CD4-positive, alpha-beta memory T cell (primary cell): ENCODE data around the gene ATXN7L1. TPM values are rescaled to one million over a fixed set of nuclear protein-coding genes. Genes with fewer than 3 reads are reported as not detected.
"Not testable (repeated sequence)": the region's sequence is repeated elsewhere in the genome, so short reads cannot be mapped to it uniquely, and the experiment has no call there.

Source experiments
- CTCF ChIA-PET: fragments of 350-600 bp; sonication (Branson Sonifier 250); formaldehyde crosslinking; loops from one replicate; lab custom pipeline; 2021; ENCODE audit warnings: inconsistent platforms; ENCODE audit not compliant: partially characterized antibody; lab: Charles Lee
- POLR2A ChIA-PET: fragments of 350-600 bp; sonication (Branson Sonifier 250); formaldehyde crosslinking; loops from one replicate; lab custom pipeline; 2021; ENCODE audit not compliant: partially characterized antibody; lab: Charles Lee
- DNase-seq, 5 donors: peaks; one replicate each; pipeline versions ENCODE4 v3.0.0 to v3.0.0-alpha.2; 2020 to 2022; ENCODE audit warnings: mixed read lengths in 1 of 5
- H3K27ac ChIP-seq: one replicate; pipeline ENCODE4 v1.7.0; 2013; ENCODE audit warnings: low read depth, low read length
- H3K27me3 ChIP-seq: 2 replicates; pipeline ENCODE4 v1.7.0; 2013; ENCODE audit warnings: mild to moderate bottlenecking, low read length, moderate library complexity; ENCODE audit not compliant: insufficient read depth
- H3K36me3 ChIP-seq: 2 replicates; pipeline ENCODE4 v1.7.0; 2013; ENCODE audit warnings: mild to moderate bottlenecking, low read length, moderate library complexity; ENCODE audit not compliant: insufficient read depth
- H3K4me1 ChIP-seq: 2 replicates; pipeline ENCODE4 v1.7.0; 2013; ENCODE audit warnings: mild to moderate bottlenecking, low read length, moderate library complexity; ENCODE audit not compliant: insufficient read depth
- H3K4me3 ChIP-seq, 2 donors: one replicate each; pipeline ENCODE4 v1.7.0; 2013; ENCODE audit warnings: low read length in 2 of 2, mild to moderate bottlenecking in 1 of 2
- H3K9me3 ChIP-seq, 2 donors: one replicate each; pipeline ENCODE4 v1.7.0; 2013; ENCODE audit warnings: low read length in 2 of 2, control low read depth in 1 of 2; ENCODE audit not compliant: control insufficient read depth in 1 of 2
- H3K27ac Mint-ChIP-seq, 7 donors: one replicate each; pipeline ENCODE4 v1.8.0; 2020 to 2021; ENCODE audit warnings: mixed read lengths in 7 of 7, mild to moderate bottlenecking in 6 of 7, inconsistent platforms in 3 of 7, moderate library complexity in 3 of 7
- H3K27me3 Mint-ChIP-seq, 2 donors: one replicate each; pipeline ENCODE4 v1.8.0; 2020 to 2021; ENCODE audit warnings: mixed read lengths in 2 of 2
- H3K36me3 Mint-ChIP-seq, 2 donors: one replicate each; pipeline ENCODE4 v1.8.0; 2020 to 2021; ENCODE audit warnings: mixed read lengths in 2 of 2, inconsistent platforms in 1 of 2, mild to moderate bottlenecking in 1 of 2
- H3K4me1 Mint-ChIP-seq, 4 donors: one replicate each; pipeline ENCODE4 v1.8.0; 2020 to 2021; ENCODE audit warnings: mixed read lengths in 4 of 4, mild to moderate bottlenecking in 1 of 4
- H3K4me3 Mint-ChIP-seq, 8 donors: one replicate each; pipeline ENCODE4 v1.8.0; 2020 to 2021; ENCODE audit warnings: mixed read lengths in 8 of 8, mild to moderate bottlenecking in 7 of 8, moderate library complexity in 6 of 8, inconsistent platforms in 3 of 8
- H3K9me3 Mint-ChIP-seq, 8 donors: one replicate each; pipeline ENCODE4 v1.8.0; 2020 to 2021; ENCODE audit warnings: mixed read lengths in 8 of 8, mild to moderate bottlenecking in 5 of 8, inconsistent platforms in 3 of 8, moderate library complexity in 1 of 8
- intact Hi-C: fragments of 100-400 bp; cut with micrococcal nuclease; formaldehyde crosslinking; loops from one replicate; pipeline ENCODE4 v1.15.1; 2023
- polyA plus RNA-seq, 2 donors: library from polyadenylated mRNA; unstranded; fragments of 300-500 nt; fragmentation: Illumina TruSeq; gene quantifications; one replicate each; pipeline ENCODE4 v1.2.3, GENCODE V29; 2021
- total RNA-seq, 2 experiments: library from RNA; stranded (reverse); gene quantifications; one replicate each; pipeline ENCODE4 v1.2.3, GENCODE V29; 2021

Gene ATXN7L1
- total and polyA plus RNA-seq, 4 experiments from 2014 or later = 8.7 to 62.2 (median 42.6) TPM

- CTCF ChIA-PET = interaction anchor here (1.1 to 3.4 kb wide), 2 partner anchors 13 to 15 kb away, joined by 3 to 14 read pairs; partner anchors contain the start of gene ATXN7L1
- Histone ChIP-seq H3K27me3 (no peaks in the 10 kb centered on the region), H3K4me1 (peaks cover 32% of the 10 kb centered on the region), H3K36me3 (no peaks in the 10 kb centered on the region), H3K9me3 (no peaks in the 10 kb centered on the region), H3K27ac (no peak overlapping the region), H3K4me3 (no peak overlapping the region)
- Mint-ChIP-seq H3K36me3 (peaks cover 0 to 8% of the 10 kb centered on the region in 2 donors), H3K4me3 (no peak overlapping the region), H3K27ac (peak overlapping the region in 1 of 7 donors; percentile 13), H3K4me1 (peaks cover 30 to 45% (median 34%) of the 10 kb centered on the region in 4 donors), H3K9me3 (no peaks in the 10 kb centered on the region), H3K27me3 (no peaks in the 10 kb centered on the region)
- POLR2A ChIA-PET = no interaction called here
- no peak for DNase-seq
- intact Hi-C loops = no loop called here
These were observed 16.0 kb upstream of the ATXN7L1 start for GRCh38 chr7:105892387-105892786.

GRCh38 chr7:105890290-105890997 lies 14.0 kb upstream of the ATXN7L1 start:
- Histone ChIP-seq H3K9me3 (no peaks in the 10 kb centered on the region), H3K4me1 (peaks cover 19% of the 10 kb centered on the region), H3K27me3 (no peaks in the 10 kb centered on the region), H3K36me3 (no peaks in the 10 kb centered on the region), H3K4me3 (no peak overlapping the region), H3K27ac (no peak overlapping the region)
- no peak for DNase-seq
- Mint-ChIP-seq H3K36me3 (peaks cover 0 to 8% of the 10 kb centered on the region in 2 donors), H3K4me3 (peak overlapping the region in 1 of 8 donors; percentile 23), H3K27me3 (no peaks in the 10 kb centered on the region), H3K9me3 (no peaks in the 10 kb centered on the region), H3K27ac (peak overlapping the region in 2 of 7 donors; percentile 1 to 76), H3K4me1 (peaks cover 23 to 42% (median 33%) of the 10 kb centered on the region in 4 donors)
- ChIA-PET POLR2A (no interaction called here), CTCF (interaction anchor here (1.0 kb wide), 1 partner anchor 13 kb away, joined by 3 read pairs; no protein-coding TSS in a partner anchor)
- intact Hi-C loops = no loop called here

GRCh38 chr7:105887569-105888189 lies 11.3 kb upstream of the ATXN7L1 start:
- intact Hi-C loops = no loop called here
- POLR2A ChIA-PET = interaction anchor here (1.2 to 1.6 kb wide), 2 partner anchors 10 to 11 kb away, joined by 3 read pairs; no protein-coding TSS in a partner anchor
- Histone ChIP-seq H3K27ac (no peak overlapping the region), H3K9me3 (no peaks in the 10 kb centered on the region), H3K4me1 (peaks cover 28% of the 10 kb centered on the region), H3K4me3 (no peak overlapping the region), H3K36me3 (no peaks in the 10 kb centered on the region), H3K27me3 (no peaks in the 10 kb centered on the region)
- peaks cover 20 to 51% (median 35%) of the 10 kb centered on the region in 4 donors for H3K4me1 Mint-ChIP-seq
- H3K27ac Mint-ChIP-seq = peak overlapping the region in 1 of 7 donors; percentile 2
- no peak for DNase-seq
- H3K36me3 Mint-ChIP-seq = peaks cover 0 to 3% of the 10 kb centered on the region in 2 donors
- H3K27me3 Mint-ChIP-seq = no peaks in the 10 kb centered on the region
- CTCF ChIA-PET = interaction anchor here (0.8 to 2.3 kb wide), 5 partner anchors 9 to 231 kb away, joined by 3 to 11 read pairs (median 8); no protein-coding TSS in a partner anchor
- H3K4me3 Mint-ChIP-seq = no peak overlapping the region
- no peaks in the 10 kb centered on the region for H3K9me3 Mint-ChIP-seq

- Histone ChIP-seq H3K27ac (no peak overlapping the region), H3K4me1 (peaks cover 28% of the 10 kb centered on the region), H3K9me3 (no peaks in the 10 kb centered on the region), H3K27me3 (no peaks in the 10 kb centered on the region), H3K36me3 (no peaks in the 10 kb centered on the region), H3K4me3 (no peak overlapping the region)
- Mint-ChIP-seq H3K4me3 (no peak overlapping the region), H3K4me1 (peaks cover 20 to 51% (median 34%) of the 10 kb centered on the region in 4 donors), H3K9me3 (no peaks in the 10 kb centered on the region), H3K27ac (no peak overlapping the region), H3K27me3 (no peaks in the 10 kb centered on the region), H3K36me3 (peaks cover 0 to 2% of the 10 kb centered on the region in 2 donors)
- intact Hi-C loops = no loop called here
- CTCF ChIA-PET = interaction anchor here (1.0 to 2.0 kb wide), 3 partner anchors 9 to 230 kb away, joined by 3 to 11 read pairs (median 4); no protein-coding TSS in a partner anchor
- DNase-seq = no peak
- POLR2A ChIA-PET = no interaction called here
These were observed 10.4 kb upstream of the ATXN7L1 start for GRCh38 chr7:105886776-105887175.

GRCh38 chr7:105885387-105886111 lies 9.2 kb upstream of the ATXN7L1 start:
- no peaks in the 10 kb centered on the region for H3K36me3 Mint-ChIP-seq
- intact Hi-C loops = no loop called here
- no peaks in the 10 kb centered on the region for H3K36me3 ChIP-seq
- peaks cover 17 to 47% (median 31%) of the 10 kb centered on the region in 4 donors for H3K4me1 Mint-ChIP-seq
- no peak overlapping the region for H3K4me3 ChIP-seq
- no peaks in the 10 kb centered on the region for H3K27me3 Mint-ChIP-seq
- CTCF ChIA-PET = interaction anchor here (1.4 to 2.1 kb wide), 3 partner anchors 9 to 229 kb away, joined by 4 to 11 read pairs (median 9); partner anchors contain the start of gene ATXN7L1
- H3K9me3 Mint-ChIP-seq = no peaks in the 10 kb centered on the region
- H3K27ac ChIP-seq = no peak overlapping the region
- POLR2A ChIA-PET = interaction anchor here (0.6 to 1.6 kb wide), 3 partner anchors 8 to 36 kb away, joined by 3 to 4 read pairs (median 4); no protein-coding TSS in a partner anchor
- no peaks in the 10 kb centered on the region for H3K9me3 ChIP-seq
- H3K27me3 ChIP-seq = no peaks in the 10 kb centered on the region
- peaks cover 23% of the 10 kb centered on the region for H3K4me1 ChIP-seq
- DNase-seq = no peak
- H3K4me3 Mint-ChIP-seq = peak overlapping the region in 3 of 8 donors; percentile 4 to 22 (median 17)
- H3K27ac Mint-ChIP-seq = peak overlapping the region in 1 of 7 donors; percentile 82

GRCh38 chr7:105883179-105883578 lies 6.8 kb upstream of the ATXN7L1 start:
- DNase-seq, H3K27ac ChIP-seq, H3K4me3 Mint-ChIP-seq, H3K9me3 ChIP-seq, H3K36me3 Mint-ChIP-seq, CTCF ChIA-PET, H3K27me3 ChIP-seq, intact Hi-C loops, H3K27ac Mint-ChIP-seq, H3K4me3 ChIP-seq, H3K9me3 Mint-ChIP-seq, H3K36me3 ChIP-seq, H3K27me3 Mint-ChIP-seq, POLR2A ChIA-PET: not testable (repeated sequence)
- H3K4me1 ChIP-seq = peaks cover 35% of the 10 kb centered on the region
- H3K4me1 Mint-ChIP-seq = peaks cover 28 to 56% (median 40%) of the 10 kb centered on the region in 4 donors
